C4-2B (cell line): ENCODE data around the gene NRXN3.

ENCODE experiments used
- H3K27ac ChIP-seq: fragments of 450-650 bp; 2 replicates; pipeline ENCODE4 v1.5.1; 2017
- CTCF ChIP-seq: fragments of 450-650 bp; conservative IDR thresholded peaks from 2 replicates; pipeline ENCODE4 v1.5.1; 2017; ENCODE audit warnings: mild to moderate bottlenecking
- ZFX ChIP-seq: fragments of 450-650 bp; IDR thresholded peaks from 2 replicates; pipeline ENCODE4 v1.6.1; 2017

Gene NRXN3

GRCh38 chr14:78335531-78335930, 165.4 kb downstream of the NRXN3 start:
- TF ChIP-seq ZFX (no peak), CTCF (no peak)
- no peak overlapping the region for H3K27ac ChIP-seq

GRCh38 chr14:78340250-78340649, 170.1 kb downstream of the NRXN3 start:
- no peak for TF ChIP-seq ZFX
- no peak for TF ChIP-seq CTCF
- no peak overlapping the region for H3K27ac ChIP-seq

- TF ChIP-seq ZFX (no peak), CTCF (no peak)
- peak overlapping the region; percentile 35; the same call in 1 of the 2 replicates for H3K27ac ChIP-seq
These were observed 171.7 kb downstream of the NRXN3 start for GRCh38 chr14:78341827-78342389.

GRCh38 chr14:78342879-78343278, 172.7 kb downstream of the NRXN3 start:
- TF ChIP-seq ZFX (no peak), CTCF (no peak)
- no peak overlapping the region for H3K27ac ChIP-seq

- no peak overlapping the region for H3K27ac ChIP-seq
- no peak for TF ChIP-seq ZFX
- no peak for TF ChIP-seq CTCF
These were observed 174.1 kb downstream of the NRXN3 start for GRCh38 chr14:78344290-78344689.

- TF ChIP-seq ZFX (no peak), CTCF (no peak)
- H3K27ac ChIP-seq, result no peak overlapping the region
These were observed 175.1 kb downstream of the NRXN3 start for GRCh38 chr14:78345131-78345744.

GRCh38 chr14:78346747-78347146, 176.6 kb downstream of the NRXN3 start:
- TF ChIP-seq ZFX (no peak), CTCF (no peak)

More at GRCh38 chr14:78346747-78347146, 176.6 kb downstream of the NRXN3 start:
- no peak overlapping the region for H3K27ac ChIP-seq
